ENCODE measurements around the gene ABCC8.

ABCC8 gene

GRCh38 chr11:17476317-17477083 is at the start of gene ABCC8:
Gene ABCC8, minus strand, starts transcription at chr11:17476845. Its CDS starts 69 bp downstream, at chr11:17476776.
- no peak for TF ChIP-seq GATA2 (IDR thresholded peaks at IDR 0.05; ENCODE audit: low read depth, low read length)
- no peak for TF ChIP-seq GATA3 (IDR thresholded peaks at IDR 0.05; ENCODE audit: low read depth, low read length)

DNA sequence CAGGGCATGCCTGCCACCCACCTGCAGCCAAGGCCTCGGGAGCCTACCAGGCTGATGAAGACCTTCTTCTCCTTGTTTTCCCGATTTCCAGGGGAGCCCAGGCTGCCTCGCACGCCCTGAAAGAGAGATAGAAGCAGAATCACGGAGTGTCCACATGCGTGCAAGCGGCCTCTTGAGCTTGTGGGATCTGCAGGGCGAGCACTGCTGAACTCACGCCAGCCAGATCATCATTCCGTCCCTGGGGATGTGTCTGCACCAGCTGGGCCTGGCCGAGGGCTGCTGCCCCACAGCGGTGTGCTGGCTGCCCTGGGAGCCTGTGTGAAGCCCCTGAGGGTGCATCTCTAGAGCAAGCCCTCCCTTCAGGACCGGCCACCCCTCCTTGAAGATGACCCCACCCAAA is 49.7 kb upstream of the ABCC8 start:
- no peak for TF ChIP-seq GATA3 (IDR thresholded peaks at IDR 0.05; ENCODE audit: low read depth, low read length)

DNA sequence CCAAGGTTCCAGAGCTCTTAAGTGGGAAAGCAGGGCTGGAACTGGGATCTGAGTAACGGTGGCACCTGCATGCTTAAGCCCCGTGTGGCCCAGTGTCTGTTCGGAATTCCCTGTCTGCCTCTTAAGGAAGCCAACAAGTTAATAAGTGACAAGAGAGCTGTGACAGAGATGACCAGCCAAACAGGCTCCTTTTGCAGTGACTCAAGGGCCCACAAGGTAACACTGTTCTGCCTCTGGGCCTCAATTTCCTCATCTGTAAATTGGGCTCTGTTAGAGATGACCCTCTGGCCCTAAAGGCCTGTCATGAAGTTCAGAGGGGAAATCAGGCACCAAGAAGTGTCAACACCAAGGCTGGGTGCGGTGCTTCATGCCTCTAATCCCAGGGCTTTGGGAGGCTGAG is 48.9 kb upstream of the ABCC8 start:
- TF ChIP-seq GATA3 (IDR thresholded peaks at IDR 0.05; ENCODE audit: low read depth, low read length) (no peak), GATA2 (IDR thresholded peaks at IDR 0.05; ENCODE audit: low read depth, low read length) (no peak)

DNA sequence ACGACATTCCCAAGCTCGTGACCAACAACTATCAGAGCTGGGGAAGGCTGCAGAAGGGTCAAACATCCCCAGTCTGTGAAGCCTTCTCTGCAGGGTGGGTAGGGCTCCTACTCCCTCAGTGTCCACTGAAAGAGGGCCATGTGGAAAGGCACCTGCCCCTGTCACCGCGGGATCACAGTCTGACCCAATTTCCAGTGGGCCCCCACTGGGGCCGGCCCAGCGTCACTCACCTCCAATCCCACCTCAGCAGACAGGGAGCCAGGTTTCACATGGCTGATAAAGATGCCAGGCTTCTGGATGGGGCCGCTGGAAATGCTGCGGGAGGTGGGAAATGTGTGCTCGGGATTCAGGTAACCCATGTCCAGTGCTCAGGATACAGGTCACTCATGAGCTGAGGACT is 47.6 kb upstream of the ABCC8 start:
- TF ChIP-seq GATA3 (IDR thresholded peaks at IDR 0.05; ENCODE audit: low read depth, low read length) (no peak), GATA2 (IDR thresholded peaks at IDR 0.05; ENCODE audit: low read depth, low read length) (no peak)

- no peak for TF ChIP-seq GATA2 (IDR thresholded peaks at IDR 0.05; ENCODE audit: low read depth, low read length)
- TF ChIP-seq GATA3 (IDR thresholded peaks at IDR 0.05; ENCODE audit: low read depth, low read length): no peak
Measured at GRCh38 chr11:17522655-17523054, 46.0 kb upstream of the ABCC8 start.

DNA sequence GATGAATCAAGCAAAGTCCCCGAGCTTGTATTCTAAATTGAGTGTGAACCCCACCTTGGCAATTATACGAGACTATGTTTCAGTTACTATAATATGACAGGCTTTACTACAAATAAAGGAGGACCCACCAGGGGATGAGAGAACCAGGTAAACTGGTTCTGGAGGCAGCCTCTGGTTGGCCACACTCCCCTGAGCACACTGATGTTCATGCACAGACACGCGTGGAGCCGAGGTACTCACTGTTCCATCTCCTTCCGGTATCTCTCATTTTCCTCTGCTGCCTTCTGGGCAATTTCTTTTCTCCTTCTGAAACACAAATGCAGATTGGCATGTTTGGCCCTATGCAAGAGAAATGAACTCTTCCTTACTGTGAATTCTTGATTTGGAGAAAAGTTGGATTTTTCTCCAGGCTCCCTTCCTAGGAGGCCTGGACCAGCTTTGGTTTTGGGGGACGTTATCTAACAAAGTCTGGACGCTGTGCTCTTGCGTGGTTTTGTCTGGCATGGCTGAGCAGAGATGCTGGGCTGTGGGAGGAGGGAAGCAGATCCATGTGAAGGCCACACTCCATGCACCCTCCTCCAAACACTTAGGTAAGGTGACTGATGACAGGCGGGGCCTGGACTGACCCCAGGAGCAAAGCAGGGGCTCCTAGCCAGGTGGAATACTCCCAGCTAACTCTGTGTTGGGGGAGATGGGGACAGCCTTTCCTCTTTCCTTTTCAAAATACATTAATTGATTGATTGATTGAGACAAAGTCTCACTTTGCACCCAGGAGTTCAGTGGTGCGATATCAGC is 44.7 kb upstream of the ABCC8 start:
- no peak for TF ChIP-seq GATA2 (IDR thresholded peaks at IDR 0.05; ENCODE audit: low read depth, low read length)
- TF ChIP-seq GATA3 (IDR thresholded peaks at IDR 0.05; ENCODE audit: low read depth, low read length): no peak

DNA sequence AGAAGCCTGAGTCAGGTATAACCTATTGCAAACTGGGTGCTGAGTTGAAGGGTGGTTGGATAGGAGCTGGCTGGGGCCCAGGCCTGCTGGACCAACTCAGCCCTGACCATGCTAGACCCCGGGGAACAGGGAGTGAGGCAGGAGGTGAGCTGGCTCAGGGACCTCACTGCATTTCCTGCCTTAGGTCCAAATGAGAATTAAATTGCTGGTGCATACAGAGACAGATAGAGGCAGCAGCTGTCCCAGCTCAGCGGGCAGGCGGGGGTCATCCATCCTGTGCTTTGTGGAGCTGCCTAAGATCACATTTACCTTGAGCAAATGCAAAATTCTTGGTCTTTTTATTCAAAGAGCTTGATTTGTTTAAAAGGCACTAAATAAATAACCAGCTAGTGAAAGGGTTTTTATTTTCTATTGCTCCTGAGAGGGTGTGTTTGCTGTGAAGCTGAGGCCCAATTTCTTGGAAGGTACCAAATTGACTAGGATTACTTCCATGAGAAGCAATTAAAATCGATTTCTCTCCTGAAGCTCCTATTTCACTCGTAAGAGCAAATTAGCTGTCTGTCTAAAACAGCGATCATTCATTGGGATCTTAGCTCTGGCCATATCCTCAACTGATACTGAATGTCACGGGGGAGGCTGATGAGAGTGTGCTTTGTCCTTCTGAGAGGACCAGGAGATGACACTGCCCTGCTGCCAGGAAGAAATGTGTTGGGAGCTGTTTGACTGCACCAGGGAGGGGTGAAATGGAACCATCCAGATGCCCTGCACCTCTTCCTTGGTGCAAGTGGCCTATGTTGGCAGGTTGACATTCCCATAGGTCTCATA is 42.6 kb upstream of the ABCC8 start:
- no peak for TF ChIP-seq GATA2 (IDR thresholded peaks at IDR 0.05; ENCODE audit: low read depth, low read length)
- no peak for TF ChIP-seq GATA3 (IDR thresholded peaks at IDR 0.05; ENCODE audit: low read depth, low read length)

DNA sequence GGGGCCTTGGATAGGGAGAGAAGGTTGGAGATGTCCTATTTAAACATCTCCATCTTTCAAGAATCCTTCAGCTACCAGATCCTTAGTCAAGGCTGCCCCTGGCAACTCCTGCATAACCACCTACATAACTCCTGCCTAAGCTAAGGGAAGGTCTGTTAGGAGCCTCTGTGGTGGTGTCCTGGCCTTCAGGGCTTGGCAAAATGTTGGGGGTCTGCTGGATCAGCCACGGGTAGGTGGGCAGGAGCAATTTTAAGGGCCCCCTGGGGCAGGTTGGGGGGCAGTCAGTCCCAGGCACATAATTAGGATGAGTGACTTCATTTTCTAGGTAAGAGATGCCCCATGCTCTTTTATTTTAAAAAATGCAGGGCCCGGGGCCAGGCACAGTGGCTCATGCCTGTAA is 41.7 kb upstream of the ABCC8 start:
- no peak for TF ChIP-seq GATA2 (IDR thresholded peaks at IDR 0.05; ENCODE audit: low read depth, low read length)
- TF ChIP-seq GATA3 (IDR thresholded peaks at IDR 0.05; ENCODE audit: low read depth, low read length): no peak

DNA sequence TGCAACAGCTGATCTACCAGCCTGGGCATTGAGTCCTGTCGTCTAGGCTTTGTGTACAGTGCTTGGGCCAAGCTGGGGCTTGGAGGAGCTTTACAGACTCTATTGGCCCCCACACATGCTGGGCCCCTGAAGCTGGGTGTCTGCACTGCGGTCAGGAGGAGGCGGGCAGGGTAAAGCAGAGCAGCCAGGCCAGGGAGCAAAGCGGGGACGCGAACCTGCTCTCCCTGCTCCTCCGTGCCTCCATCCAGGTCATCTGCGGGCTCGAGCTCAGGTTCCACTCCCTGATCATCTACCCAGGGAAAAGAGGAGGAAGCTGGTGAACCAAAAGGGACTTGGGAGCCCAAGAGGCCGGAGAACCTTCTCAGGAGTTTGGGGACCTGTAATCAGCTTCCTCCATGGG is 40.5 kb upstream of the ABCC8 start:
- TF ChIP-seq GATA2 (IDR thresholded peaks at IDR 0.05; ENCODE audit: low read depth, low read length) (no peak), GATA3 (IDR thresholded peaks at IDR 0.05; ENCODE audit: low read depth, low read length) (no peak)

DNA sequence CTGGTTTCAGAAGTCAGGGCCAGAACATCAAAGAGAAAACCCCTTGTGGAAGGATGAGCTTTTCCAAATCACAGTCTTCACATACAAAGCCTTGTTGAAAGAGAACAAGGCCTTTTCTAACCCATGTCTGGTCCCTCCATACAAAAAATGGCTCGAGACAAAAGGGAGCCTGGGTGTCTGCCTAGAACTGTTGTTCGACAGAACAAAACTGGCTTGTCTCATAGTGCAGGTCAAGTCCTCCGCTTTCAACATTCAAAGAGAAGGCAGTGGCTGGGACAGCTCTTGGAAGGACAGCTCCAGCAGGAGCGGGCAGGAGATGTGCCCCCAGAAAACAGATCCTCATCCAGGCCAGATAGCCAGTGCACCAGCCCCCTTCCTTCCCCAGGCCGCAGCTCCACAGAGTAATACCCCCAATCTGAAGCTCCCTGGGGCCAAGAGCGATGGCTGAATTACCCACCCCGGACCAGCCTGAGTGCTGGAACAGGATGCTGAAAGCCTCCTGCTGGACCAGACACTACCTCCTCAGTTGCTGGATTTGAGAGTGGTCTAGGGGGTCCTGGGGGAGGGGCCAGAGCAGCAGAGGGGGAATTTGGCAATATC is 40.0 kb upstream of the ABCC8 start:
- no peak for TF ChIP-seq GATA3 (IDR thresholded peaks at IDR 0.05; ENCODE audit: low read depth, low read length)
- TF ChIP-seq GATA2 (IDR thresholded peaks at IDR 0.05; ENCODE audit: low read depth, low read length): no peak

- TF ChIP-seq GATA2 (IDR thresholded peaks at IDR 0.05; ENCODE audit: low read depth, low read length): peak; percentile 92
- peak; percentile 85; the same call in 1 of the 2 replicates for TF ChIP-seq GATA3 (IDR thresholded peaks at IDR 0.05; ENCODE audit: low read depth, low read length)
Measured at GRCh38 chr11:17515443-17516176, 39.0 kb upstream of the ABCC8 start.

GRCh38 chr11:17514476-17514875 is 37.8 kb upstream of the ABCC8 start:
- TF ChIP-seq GATA3 (IDR thresholded peaks at IDR 0.05; ENCODE audit: low read depth, low read length) (no peak), GATA2 (IDR thresholded peaks at IDR 0.05; ENCODE audit: low read depth, low read length) (0 out of 2 replicates have a peak, but pooled peaks have one; percentile 34)

GRCh38 chr11:17513853-17514252 is 37.2 kb upstream of the ABCC8 start:
- TF ChIP-seq GATA2 (IDR thresholded peaks at IDR 0.05; ENCODE audit: low read depth, low read length): no peak
- no peak for TF ChIP-seq GATA3 (IDR thresholded peaks at IDR 0.05; ENCODE audit: low read depth, low read length)
